ENCODE measurements around the gene TCF3.

- TF ChIP-seq POLR2A (IDR thresholded peaks at IDR 0.05) = no peak
- no peak for TF ChIP-seq CTCF (IDR thresholded peaks at IDR 0.05)
- TF ChIP-seq POLR2AphosphoS5 (IDR thresholded peaks at IDR 0.05) = no peak
These were observed 11.4 kb upstream of the TCF3 start for GRCh38 chr19:1663852-1664251.
